Gastrocnemius medialis (tissue), 4 donors: ENCODE results near the gene ABCC2. TPM values are rescaled to one million over a fixed set of nuclear protein-coding genes. Genes with fewer than 3 reads are reported as not detected.

Experiments
- ATAC-seq, 2 donors: fragments of 150-250 bp; one replicate each; pipeline ENCODE4 v1.9.1; 2016
- DNase-seq, 2 donors: peaks; one replicate each; pipeline ENCODE4 v3.0.0-alpha.2; 2019
- H3K27ac ChIP-seq, 4 donors: fragments of 200-600 bp; sonication (generic); 1 replicate in 1 of 4; 2 replicates in 3 of 4; pipeline ENCODE4 v1.5.1; 2016 to 2018; ENCODE audit warnings: mild to moderate bottlenecking in 2 of 4, moderate library complexity in 1 of 4
- H3K27me3 ChIP-seq, 3 donors: fragments of 200-600 bp; sonication (generic) in 2 of 3; 1 replicate in 1 of 3; 2 replicates in 2 of 3; pipeline versions ENCODE4 v1.5.1 to v1.6.0; 2016 to 2019; ENCODE audit warnings: mild to moderate bottlenecking in 1 of 3, moderate library complexity in 1 of 3
- H3K36me3 ChIP-seq, 2 donors: fragments of 200-600 bp; sonication (generic) in 1 of 2; one replicate each; pipeline ENCODE4 v1.5.1; 2017 to 2018
- H3K4me1 ChIP-seq, 2 donors: fragments of 200-600 bp; sonication (generic) in 1 of 2; one replicate each; pipeline ENCODE4 v1.5.1; 2016 to 2017; ENCODE audit warnings: mild to moderate bottlenecking in 2 of 2
- H3K4me3 ChIP-seq, 4 donors: fragments of 200-600 bp; sonication (generic) in 3 of 4; 1 replicate in 1 of 4; 2 replicates in 3 of 4; pipeline ENCODE4 v1.5.1; 2016 to 2019; ENCODE audit warnings: mild to moderate bottlenecking in 2 of 4
- H3K9me3 ChIP-seq, 3 donors: fragments of 200-600 bp; sonication (generic) in 2 of 3; 1 replicate in 1 of 3; 2 replicates in 2 of 3; pipeline ENCODE4 v1.5.1; 2016 to 2019
- CTCF ChIP-seq, 5 experiments: fragments of 450-650 bp in 3 of 5; fragments of 200-600 bp in 2 of 5; sonication (generic) in 2 of 5; IDR thresholded peaks in 4 of 5; conservative IDR thresholded peaks in 1 of 5; 1 replicate in 4 of 5; 2 replicates in 1 of 5; pipeline ENCODE4 v1.5.1; 2016 to 2019; ENCODE audit warnings: antibody characterized with exemption in 5 of 5, mild to moderate bottlenecking in 3 of 5, moderate library complexity in 3 of 5
- POLR2A ChIP-seq, 2 donors: fragments of 450-650 bp; IDR thresholded peaks; one replicate each; pipeline ENCODE4 v1.6.1; 2017; ENCODE audit warnings: antibody characterized with exemption in 2 of 2, mild to moderate bottlenecking in 2 of 2, moderate library complexity in 2 of 2
- in situ Hi-C, 4 donors: fragments of 200-750 bp; cut with MboI; loops; one replicate each; pipeline versions ENCODE4 v1.15.0 to v1.8.0; 2017; ENCODE audit warnings: low sequenced_read_pairs in 4 of 4
- intact Hi-C: fragments of 100-400 bp; cut with DNase I; formaldehyde crosslinking; loops from one replicate; pipeline ENCODE4 v1.15.1; 2023; ENCODE audit warnings: low total_unique reads
- total RNA-seq, 4 donors: library from RNA; depleted of rRNA; stranded (reverse); fragments of >200 nt; gene quantifications; one replicate each; pipeline versions ENCODE4 v1.1.0 to v1.2.3, GENCODE V29; 2016

The ABCC2 gene
- total RNA-seq, 4 donors from 2014 or later, result 0.89 to 3.2 (median 1.3) TPM

GRCh38 chr10:99874341-99875085 lies 92.1 kb downstream of the ABCC2 start:
- intact Hi-C loops (no loop called here), in situ Hi-C loops (no loop called here)
- peak; percentile 23 to 70 for DNase-seq

GRCh38 chr10:99875473-99875872 lies 93.0 kb downstream of the ABCC2 start:
- H3K4me1 ChIP-seq, result peaks cover 8 to 32% of the 10 kb centered on the region in 2 donors
- peaks cover 0 to 44% of the 10 kb centered on the region in 2 donors for H3K36me3 ChIP-seq
- H3K9me3 ChIP-seq, result no peaks in the 10 kb centered on the region
- DNase-seq, result no peak
- intact Hi-C loops, result no loop called here
- no peak for ATAC-seq
- H3K27ac ChIP-seq, result peak overlapping the region in 1 of 4 donors; percentile 74
- in situ Hi-C loops, result no loop called here
- H3K4me3 ChIP-seq, result no peak overlapping the region
- H3K27me3 ChIP-seq, result no peaks in the 10 kb centered on the region
- no peak for TF ChIP-seq POLR2A (IDR thresholded peaks at IDR 0.05)

More at GRCh38 chr10:99874341-99875085, 92.1 kb downstream of the ABCC2 start:
- ATAC-seq, result peak; percentile 66 to 68
- Histone ChIP-seq H3K4me3 (no peak overlapping the region), H3K9me3 (no peaks in the 10 kb centered on the region), H3K36me3 (peaks cover 0 to 34% of the 10 kb centered on the region in 2 donors), H3K27me3 (no peaks in the 10 kb centered on the region), H3K27ac (peak overlapping the region; percentile 29 to 74 (median 52)), H3K4me1 (peaks cover 8 to 32% of the 10 kb centered on the region in 2 donors)
- no peak for TF ChIP-seq POLR2A (IDR thresholded peaks at IDR 0.05)
- no peak for TF ChIP-seq CTCF (IDR thresholded peaks at IDR 0.05 in 4 of 5, conservative IDR thresholded peaks at IDR 0.05 in 1 of 5)

- Histone ChIP-seq H3K27ac (peak overlapping the region; percentile 24 to 54 (median 42)), H3K9me3 (no peaks in the 10 kb centered on the region), H3K4me3 (no peak overlapping the region), H3K36me3 (peaks cover 0 to 86% of the 10 kb centered on the region in 2 donors), H3K4me1 (no peaks in the 10 kb centered on the region), H3K27me3 (no peaks in the 10 kb centered on the region)
- intact Hi-C loops, result no loop called here
- no peak for DNase-seq
- in situ Hi-C loops, result no loop called here
- peak in 1 of 2 donors; percentile 30 for ATAC-seq
- TF ChIP-seq POLR2A (IDR thresholded peaks at IDR 0.05), result no peak
- no peak for TF ChIP-seq CTCF (IDR thresholded peaks at IDR 0.05 in 4 of 5, conservative IDR thresholded peaks at IDR 0.05 in 1 of 5)
These were observed 97.8 kb downstream of the ABCC2 start for GRCh38 chr10:99880080-99880835.

- Histone ChIP-seq H3K27ac (no peak overlapping the region), H3K36me3 (peaks cover 0 to 93% of the 10 kb centered on the region in 2 donors)
- in situ Hi-C loops, result no loop called here
These were observed 98.9 kb downstream of the ABCC2 start for GRCh38 chr10:99881371-99881770.

More at GRCh38 chr10:99881371-99881770, 98.9 kb downstream of the ABCC2 start:
- H3K27me3 ChIP-seq, result no peaks in the 10 kb centered on the region
- DNase-seq (no peak), ATAC-seq (no peak)
- TF ChIP-seq POLR2A (IDR thresholded peaks at IDR 0.05) (no peak), CTCF (IDR thresholded peaks at IDR 0.05 in 4 of 5, conservative IDR thresholded peaks at IDR 0.05 in 1 of 5) (no peak)
- no peaks in the 10 kb centered on the region for H3K9me3 ChIP-seq
- no peaks in the 10 kb centered on the region for H3K4me1 ChIP-seq
- H3K4me3 ChIP-seq, result no peak overlapping the region
- intact Hi-C loops, result no loop called here
